ENCODE results near the gene TOM1. TPM values are rescaled to one million over a fixed set of nuclear protein-coding genes. Genes with fewer than 3 reads are reported as not detected.
A peak's percentile ranks its signal among the peaks of the same experiment; 100 is the strongest.

Gene TOM1
- total and polyA plus RNA-seq, 2 of the 13 experiments (the other 11 are each of a cell fraction or from before 2014, with no cell fraction given): 30.8 to 87.3 TPM

DNA sequence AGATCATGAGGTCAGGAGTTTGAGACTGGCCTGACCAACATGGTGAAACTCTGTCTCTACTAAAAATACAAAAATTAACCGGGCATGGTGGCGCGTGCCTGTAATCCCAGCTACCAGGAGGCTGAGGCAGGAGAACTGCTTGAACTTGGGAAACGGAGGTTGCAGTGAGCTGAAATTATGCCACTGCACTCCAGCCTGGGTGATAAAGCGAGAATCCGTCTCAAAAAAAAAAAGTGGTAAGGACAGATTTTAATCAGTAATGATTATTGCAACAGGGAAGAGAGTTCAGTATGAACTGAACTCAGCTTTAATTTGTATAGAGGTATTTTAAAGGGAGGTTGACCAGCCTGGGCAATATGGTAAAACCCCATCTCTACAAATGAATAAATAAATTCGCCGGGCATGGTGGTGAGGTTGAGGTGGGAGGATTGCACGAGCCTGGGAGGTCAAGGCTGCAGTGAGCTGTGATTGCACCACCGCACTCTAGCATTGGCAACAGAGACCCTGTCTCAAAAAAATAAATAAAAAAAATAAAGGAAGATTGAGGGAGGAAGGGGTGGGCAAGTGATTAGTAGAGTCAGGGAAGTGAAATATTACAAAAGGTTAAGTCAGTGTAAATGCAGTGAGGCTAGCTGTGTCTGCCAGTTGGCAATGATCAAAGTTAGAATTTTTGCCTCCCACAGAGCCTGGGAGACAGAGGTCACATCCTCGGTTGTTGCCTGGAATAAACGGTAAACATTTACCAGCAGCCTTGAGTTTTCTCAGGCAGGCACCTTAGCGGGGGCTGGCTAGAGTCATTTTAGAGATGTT lies 97.6 kb downstream of the TOM1 start (continued):
- TF ChIP-seq, protein P1, sequence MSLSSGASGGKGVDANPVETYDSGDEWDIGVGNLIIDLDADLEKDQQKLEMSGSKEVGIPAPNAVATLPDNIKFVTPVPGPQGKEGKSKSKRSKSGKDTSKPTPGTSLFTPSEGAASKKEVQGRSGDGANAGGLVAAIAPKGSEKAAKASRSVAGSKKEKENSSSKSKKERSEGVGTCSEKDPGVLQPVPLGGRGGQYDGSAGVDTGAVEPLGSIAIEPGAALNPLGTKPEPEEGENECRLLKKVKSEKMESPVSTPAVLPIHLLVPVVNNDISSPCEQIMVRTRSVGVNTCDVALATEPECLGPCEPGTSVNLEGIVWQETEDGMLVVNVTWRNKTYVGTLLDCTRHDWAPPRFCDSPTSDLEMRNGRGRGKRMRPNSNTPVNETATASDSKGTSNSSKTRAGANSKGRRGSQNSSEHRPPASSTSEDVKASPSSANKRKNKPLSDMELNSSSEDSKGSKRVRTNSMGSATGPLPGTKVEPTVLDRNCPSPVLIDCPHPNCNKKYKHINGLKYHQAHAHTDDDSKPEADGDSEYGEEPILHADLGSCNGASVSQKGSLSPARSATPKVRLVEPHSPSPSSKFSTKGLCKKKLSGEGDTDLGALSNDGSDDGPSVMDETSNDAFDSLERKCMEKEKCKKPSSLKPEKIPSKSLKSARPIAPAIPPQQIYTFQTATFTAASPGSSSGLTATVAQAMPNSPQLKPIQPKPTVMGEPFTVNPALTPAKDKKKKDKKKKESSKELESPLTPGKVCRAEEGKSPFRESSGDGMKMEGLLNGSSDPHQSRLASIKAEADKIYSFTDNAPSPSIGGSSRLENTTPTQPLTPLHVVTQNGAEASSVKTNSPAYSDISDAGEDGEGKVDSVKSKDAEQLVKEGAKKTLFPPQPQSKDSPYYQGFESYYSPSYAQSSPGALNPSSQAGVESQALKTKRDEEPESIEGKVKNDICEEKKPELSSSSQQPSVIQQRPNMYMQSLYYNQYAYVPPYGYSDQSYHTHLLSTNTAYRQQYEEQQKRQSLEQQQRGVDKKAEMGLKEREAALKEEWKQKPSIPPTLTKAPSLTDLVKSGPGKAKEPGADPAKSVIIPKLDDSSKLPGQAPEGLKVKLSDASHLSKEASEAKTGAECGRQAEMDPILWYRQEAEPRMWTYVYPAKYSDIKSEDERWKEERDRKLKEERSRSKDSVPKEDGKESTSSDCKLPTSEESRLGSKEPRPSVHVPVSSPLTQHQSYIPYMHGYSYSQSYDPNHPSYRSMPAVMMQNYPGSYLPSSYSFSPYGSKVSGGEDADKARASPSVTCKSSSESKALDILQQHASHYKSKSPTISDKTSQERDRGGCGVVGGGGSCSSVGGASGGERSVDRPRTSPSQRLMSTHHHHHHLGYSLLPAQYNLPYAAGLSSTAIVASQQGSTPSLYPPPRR (CRISPR knock-in tag; IDR thresholded peaks at IDR 0.05; ENCODE audit: borderline replicate concordance): peak; percentile 32; the same call in 1 of the 2 replicates
- TF ChIP-seq, protein P2, sequence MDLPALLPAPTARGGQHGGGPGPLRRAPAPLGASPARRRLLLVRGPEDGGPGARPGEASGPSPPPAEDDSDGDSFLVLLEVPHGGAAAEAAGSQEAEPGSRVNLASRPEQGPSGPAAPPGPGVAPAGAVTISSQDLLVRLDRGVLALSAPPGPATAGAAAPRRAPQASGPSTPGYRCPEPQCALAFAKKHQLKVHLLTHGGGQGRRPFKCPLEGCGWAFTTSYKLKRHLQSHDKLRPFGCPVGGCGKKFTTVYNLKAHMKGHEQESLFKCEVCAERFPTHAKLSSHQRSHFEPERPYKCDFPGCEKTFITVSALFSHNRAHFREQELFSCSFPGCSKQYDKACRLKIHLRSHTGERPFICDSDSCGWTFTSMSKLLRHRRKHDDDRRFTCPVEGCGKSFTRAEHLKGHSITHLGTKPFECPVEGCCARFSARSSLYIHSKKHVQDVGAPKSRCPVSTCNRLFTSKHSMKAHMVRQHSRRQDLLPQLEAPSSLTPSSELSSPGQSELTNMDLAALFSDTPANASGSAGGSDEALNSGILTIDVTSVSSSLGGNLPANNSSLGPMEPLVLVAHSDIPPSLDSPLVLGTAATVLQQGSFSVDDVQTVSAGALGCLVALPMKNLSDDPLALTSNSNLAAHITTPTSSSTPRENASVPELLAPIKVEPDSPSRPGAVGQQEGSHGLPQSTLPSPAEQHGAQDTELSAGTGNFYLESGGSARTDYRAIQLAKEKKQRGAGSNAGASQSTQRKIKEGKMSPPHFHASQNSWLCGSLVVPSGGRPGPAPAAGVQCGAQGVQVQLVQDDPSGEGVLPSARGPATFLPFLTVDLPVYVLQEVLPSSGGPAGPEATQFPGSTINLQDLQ (CRISPR knock-in tag; IDR thresholded peaks at IDR 0.05): no peak
- TF ChIP-seq, protein P3, sequence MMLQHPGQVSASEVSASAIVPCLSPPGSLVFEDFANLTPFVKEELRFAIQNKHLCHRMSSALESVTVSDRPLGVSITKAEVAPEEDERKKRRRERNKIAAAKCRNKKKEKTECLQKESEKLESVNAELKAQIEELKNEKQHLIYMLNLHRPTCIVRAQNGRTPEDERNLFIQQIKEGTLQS (CRISPR knock-in tag; IDR thresholded peaks at IDR 0.05): no peak
- TF ChIP-seq ZNF839 (CRISPR knock-in tag; IDR thresholded peaks at IDR 0.05; ENCODE audit: borderline replicate concordance): no peak
- no peak for TF ChIP-seq ZSCAN29 (CRISPR knock-in tag; conservative IDR thresholded peaks at IDR 0.05)
- peak; percentile 55; the same call in 1 of the 2 replicates for TF ChIP-seq ETV5 (CRISPR knock-in tag; IDR thresholded peaks at IDR 0.05; ENCODE audit: borderline replicate concordance)
- no peak for TF ChIP-seq ZNF263 (CRISPR knock-in tag; IDR thresholded peaks at IDR 0.05)
- TF ChIP-seq, protein P4, sequence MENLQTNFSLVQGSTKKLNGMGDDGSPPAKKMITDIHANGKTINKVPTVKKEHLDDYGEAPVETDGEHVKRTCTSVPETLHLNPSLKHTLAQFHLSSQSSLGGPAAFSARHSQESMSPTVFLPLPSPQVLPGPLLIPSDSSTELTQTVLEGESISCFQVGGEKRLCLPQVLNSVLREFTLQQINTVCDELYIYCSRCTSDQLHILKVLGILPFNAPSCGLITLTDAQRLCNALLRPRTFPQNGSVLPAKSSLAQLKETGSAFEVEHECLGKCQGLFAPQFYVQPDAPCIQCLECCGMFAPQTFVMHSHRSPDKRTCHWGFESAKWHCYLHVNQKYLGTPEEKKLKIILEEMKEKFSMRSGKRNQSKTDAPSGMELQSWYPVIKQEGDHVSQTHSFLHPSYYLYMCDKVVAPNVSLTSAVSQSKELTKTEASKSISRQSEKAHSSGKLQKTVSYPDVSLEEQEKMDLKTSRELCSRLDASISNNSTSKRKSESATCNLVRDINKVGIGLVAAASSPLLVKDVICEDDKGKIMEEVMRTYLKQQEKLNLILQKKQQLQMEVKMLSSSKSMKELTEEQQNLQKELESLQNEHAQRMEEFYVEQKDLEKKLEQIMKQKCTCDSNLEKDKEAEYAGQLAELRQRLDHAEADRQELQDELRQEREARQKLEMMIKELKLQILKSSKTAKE (CRISPR knock-in tag; IDR thresholded peaks at IDR 0.05; ENCODE audit: borderline replicate concordance): 0 out of 2 replicates have a peak, but pooled peaks have one; percentile 11
- TF ChIP-seq ZSCAN25 (CRISPR knock-in tag; IDR thresholded peaks at IDR 0.05): no peak
- no peak for TF ChIP-seq ZNF235 (CRISPR knock-in tag; IDR thresholded peaks at IDR 0.05; ENCODE audit: borderline replicate concordance)
- TF ChIP-seq MIXL1 (CRISPR knock-in tag; IDR thresholded peaks at IDR 0.05): peak; percentile 36; the same call in 1 of the 2 replicates
- TF ChIP-seq NR2F1 (CRISPR knock-in tag; IDR thresholded peaks at IDR 0.05): peak; percentile 62 to 83; a peak in 3 of 4 replicates
- TF ChIP-seq NFIB (CRISPR knock-in tag; IDR thresholded peaks at IDR 0.05; ENCODE audit: borderline replicate concordance): no peak
- TF ChIP-seq, protein P5, sequence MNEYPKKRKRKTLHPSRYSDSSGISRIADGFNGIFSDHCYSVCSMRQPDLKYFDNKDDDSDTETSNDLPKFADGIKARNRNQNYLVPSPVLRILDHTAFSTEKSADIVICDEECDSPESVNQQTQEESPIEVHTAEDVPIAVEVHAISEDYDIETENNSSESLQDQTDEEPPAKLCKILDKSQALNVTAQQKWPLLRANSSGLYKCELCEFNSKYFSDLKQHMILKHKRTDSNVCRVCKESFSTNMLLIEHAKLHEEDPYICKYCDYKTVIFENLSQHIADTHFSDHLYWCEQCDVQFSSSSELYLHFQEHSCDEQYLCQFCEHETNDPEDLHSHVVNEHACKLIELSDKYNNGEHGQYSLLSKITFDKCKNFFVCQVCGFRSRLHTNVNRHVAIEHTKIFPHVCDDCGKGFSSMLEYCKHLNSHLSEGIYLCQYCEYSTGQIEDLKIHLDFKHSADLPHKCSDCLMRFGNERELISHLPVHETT (CRISPR knock-in tag; conservative IDR thresholded peaks at IDR 0.05): no peak
- no peak for TF ChIP-seq TCF12 (IDR thresholded peaks at IDR 0.05)
- TF ChIP-seq TCF12 (CRISPR knock-in tag; IDR thresholded peaks at IDR 0.05): no peak
- peak; percentile 77 for TF ChIP-seq BCL6 (CRISPR knock-in tag; IDR thresholded peaks at IDR 0.05)
